C4-2B (cell line): ENCODE measurements around the gene MIPOL1.
"Not testable (repeated sequence)": the region's sequence is repeated elsewhere in the genome, so short reads cannot be mapped to it uniquely, and the experiment has no call there.

Experiments used
- ZFX ChIP-seq: fragments of 450-650 bp; IDR thresholded peaks from 2 replicates; pipeline ENCODE4 v1.6.1; 2017
- TF ChIP-seq, protein P1 (sequence below): fragments of 450-650 bp; conservative IDR thresholded peaks from 2 replicates; pipeline ENCODE4 v1.5.1; 2017; ENCODE audit warnings: mild to moderate bottlenecking

DNA sequence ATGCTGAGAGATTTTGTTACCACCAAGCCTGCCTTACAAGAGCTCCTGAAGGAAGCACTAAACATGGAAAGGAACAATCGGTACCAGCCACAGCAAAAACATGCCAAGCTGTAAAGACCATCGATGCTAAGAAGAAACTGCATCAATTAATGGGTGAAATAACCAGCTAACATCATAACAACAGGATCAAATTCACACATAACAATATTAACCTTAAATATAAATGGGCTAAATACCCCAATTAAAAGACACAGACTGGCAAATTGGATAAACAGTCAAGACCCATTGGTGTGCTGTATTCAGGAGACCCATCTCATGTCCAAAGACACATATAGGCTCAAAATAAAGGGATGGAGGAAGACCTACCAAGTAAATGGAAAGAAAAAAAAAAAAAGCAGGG is 8.0 kb upstream of the MIPOL1 start:
- TF ChIP-seq, protein P1, sequence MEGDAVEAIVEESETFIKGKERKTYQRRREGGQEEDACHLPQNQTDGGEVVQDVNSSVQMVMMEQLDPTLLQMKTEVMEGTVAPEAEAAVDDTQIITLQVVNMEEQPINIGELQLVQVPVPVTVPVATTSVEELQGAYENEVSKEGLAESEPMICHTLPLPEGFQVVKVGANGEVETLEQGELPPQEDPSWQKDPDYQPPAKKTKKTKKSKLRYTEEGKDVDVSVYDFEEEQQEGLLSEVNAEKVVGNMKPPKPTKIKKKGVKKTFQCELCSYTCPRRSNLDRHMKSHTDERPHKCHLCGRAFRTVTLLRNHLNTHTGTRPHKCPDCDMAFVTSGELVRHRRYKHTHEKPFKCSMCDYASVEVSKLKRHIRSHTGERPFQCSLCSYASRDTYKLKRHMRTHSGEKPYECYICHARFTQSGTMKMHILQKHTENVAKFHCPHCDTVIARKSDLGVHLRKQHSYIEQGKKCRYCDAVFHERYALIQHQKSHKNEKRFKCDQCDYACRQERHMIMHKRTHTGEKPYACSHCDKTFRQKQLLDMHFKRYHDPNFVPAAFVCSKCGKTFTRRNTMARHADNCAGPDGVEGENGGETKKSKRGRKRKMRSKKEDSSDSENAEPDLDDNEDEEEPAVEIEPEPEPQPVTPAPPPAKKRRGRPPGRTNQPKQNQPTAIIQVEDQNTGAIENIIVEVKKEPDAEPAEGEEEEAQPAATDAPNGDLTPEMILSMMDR: not testable (repeated sequence)
- TF ChIP-seq ZFX: not testable (repeated sequence)
